Thyroid gland (tissue), 4 donors: Measurements from ENCODE around the gene RIPPLY1. TPM values are rescaled to one million over a fixed set of nuclear protein-coding genes. Genes with fewer than 3 reads are reported as not detected.
"Not testable (repeated sequence)": the region's sequence is repeated elsewhere in the genome, so short reads cannot be mapped to it uniquely, and the experiment has no call there.

Experiments used
- DNase-seq, 2 donors: peaks; one replicate each; pipeline ENCODE4 v3.0.0-alpha.2; 2019
- H3K27ac ChIP-seq, 3 donors: fragments of 200-600 bp; sonication (generic); 1 replicate in 2 of 3; 2 replicates in 1 of 3; pipeline ENCODE4 v1.5.1; 2016 to 2019; ENCODE audit warnings: mild to moderate bottlenecking in 1 of 3, moderate library complexity in 1 of 3
- H3K27me3 ChIP-seq: fragments of 200-600 bp; sonication (generic); one replicate; pipeline ENCODE4 v1.5.1; 2019
- H3K36me3 ChIP-seq, 2 donors: fragments of 200-600 bp; sonication (generic); one replicate each; pipeline ENCODE4 v1.5.1; 2016 to 2019
- H3K4me1 ChIP-seq, 2 donors: fragments of 200-600 bp; sonication (generic); one replicate each; pipeline ENCODE4 v1.5.1; 2017 to 2019
- H3K4me3 ChIP-seq, 3 donors: fragments of 200-600 bp; sonication (generic); replicated peaks in 1 of 3; 1 replicate in 2 of 3; 2 replicates in 1 of 3; pipeline ENCODE4 v1.5.1; 2016; ENCODE audit warnings: mild to moderate bottlenecking in 1 of 3
- H3K9me3 ChIP-seq: fragments of 200-600 bp; sonication (generic); one replicate; pipeline ENCODE4 v1.5.1; 2017
- CTCF ChIP-seq, 6 experiments: fragments of 200-600 bp in 3 of 6; fragments of 450-650 bp in 3 of 6; sonication (generic) in 3 of 6; IDR thresholded peaks; one replicate each; pipeline ENCODE4 v1.5.1; 2016 to 2019; ENCODE audit warnings: antibody characterized with exemption in 6 of 6, mild to moderate bottlenecking in 2 of 6, inconsistent platforms in 1 of 6, moderate library complexity in 1 of 6
- POLR2A ChIP-seq, 2 donors: fragments of 450-650 bp; IDR thresholded peaks; one replicate each; pipeline ENCODE4 v1.6.1; 2017; ENCODE audit warnings: antibody characterized with exemption in 2 of 2, mild to moderate bottlenecking in 2 of 2, moderate library complexity in 1 of 2
- WGBS, 2 donors: methylation state at CpG; one replicate each; pipeline ENCODE4 v1.1.5; 2017; 5-methylcytosine and 5-hydroxymethylcytosine counted together
- intact Hi-C: fragments of 100-400 bp; cut with DNase I; formaldehyde crosslinking; loops from one replicate; pipeline ENCODE4 v1.15.1; 2023
- total RNA-seq, 4 donors: library from RNA; depleted of rRNA; stranded (reverse); fragments of >200 nt; gene quantifications; one replicate each; pipeline ENCODE4 v1.2.3, GENCODE V29; 2016

RIPPLY1 gene
- total RNA-seq, 4 donors from 2014 or later: not detected

DNA sequence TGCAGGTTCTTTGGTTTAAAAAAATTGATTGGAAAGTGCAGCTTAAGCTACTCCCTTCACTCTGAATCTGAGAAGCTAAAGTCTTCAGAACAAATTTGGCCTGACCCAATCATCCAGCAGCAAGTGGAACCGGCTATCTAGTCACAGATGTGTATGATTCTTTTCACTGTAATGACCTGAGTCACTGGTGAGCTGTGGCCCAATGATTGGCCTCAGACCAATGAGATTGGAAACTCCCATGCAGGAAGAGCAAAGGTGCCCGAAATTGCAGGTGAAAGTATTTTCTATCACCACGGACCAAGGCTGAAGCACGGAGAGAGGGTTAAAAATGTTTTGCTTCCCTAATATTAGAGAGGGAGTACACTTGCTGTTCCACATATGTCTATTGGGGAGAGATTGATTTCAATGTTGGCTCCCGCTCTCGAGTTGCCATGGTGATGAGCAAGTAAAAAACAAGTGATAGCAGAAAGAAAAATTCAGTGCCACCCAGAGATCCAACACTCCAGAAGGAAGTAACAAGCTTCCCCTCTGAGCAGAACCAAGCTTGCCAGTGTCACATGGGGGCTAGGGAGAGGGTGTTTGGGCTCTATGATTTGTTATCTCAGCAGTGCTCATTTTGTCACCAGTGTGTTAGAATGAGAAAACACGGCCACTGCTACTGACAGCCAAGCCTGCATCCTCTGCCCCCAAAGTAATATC is 11.2 kb downstream of the RIPPLY1 start:
- TF ChIP-seq POLR2A (IDR thresholded peaks at IDR 0.05) (no peak), CTCF (IDR thresholded peaks at IDR 0.05) (no peak)
- no peaks in the 10 kb centered on the region for H3K27me3 ChIP-seq
- 78 to 83% methylated on average over 6 to 7 of the region's 7 CpGs for WGBS, 2 donors
- peaks cover 0 to 8% of the 10 kb centered on the region in 2 donors for H3K4me1 ChIP-seq
- no peaks in the 10 kb centered on the region for H3K36me3 ChIP-seq
- H3K27ac ChIP-seq: no peak overlapping the region
- no peaks in the 10 kb centered on the region for H3K9me3 ChIP-seq
- DNase-seq: no peak
- intact Hi-C loops: no loop called here
- H3K4me3 ChIP-seq: no peak overlapping the region

- no peaks in the 10 kb centered on the region for H3K27me3 ChIP-seq
- WGBS, 2 donors: 86 to 100% methylated on average over 1 of the region's 1 CpG
- intact Hi-C loops: no loop called here
- TF ChIP-seq CTCF (IDR thresholded peaks at IDR 0.05) (no peak), POLR2A (IDR thresholded peaks at IDR 0.05) (no peak)
- no peak for DNase-seq
- H3K9me3 ChIP-seq: no peaks in the 10 kb centered on the region
- peaks cover 0 to under 1% of the 10 kb centered on the region in 2 donors for H3K4me1 ChIP-seq
- no peak overlapping the region for H3K27ac ChIP-seq
- no peak overlapping the region for H3K4me3 ChIP-seq
- no peaks in the 10 kb centered on the region for H3K36me3 ChIP-seq
Measured at GRCh38 chrX:106889468-106889867, 13.7 kb downstream of the RIPPLY1 start.

DNA sequence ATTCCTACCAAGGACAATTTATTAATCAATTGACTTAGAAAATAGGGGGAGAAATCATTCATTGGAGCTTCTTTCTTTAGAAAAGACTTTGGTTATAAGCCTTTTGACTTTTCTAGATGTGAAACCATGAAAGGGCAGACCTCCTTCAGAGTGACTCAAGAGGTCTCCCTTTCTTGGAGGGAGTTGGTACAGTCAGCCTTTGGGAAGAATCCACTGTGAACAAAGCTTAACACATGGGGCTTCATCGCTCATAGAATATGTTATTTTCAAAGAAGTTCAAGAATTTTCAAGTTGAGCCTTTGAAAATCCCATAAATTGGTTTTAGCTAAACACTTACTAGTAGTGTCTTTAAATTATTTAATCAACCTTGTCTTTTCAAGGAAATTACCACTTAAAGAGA is 28.0 kb downstream of the RIPPLY1 start:
- no peaks in the 10 kb centered on the region for H3K36me3 ChIP-seq
- TF ChIP-seq POLR2A (IDR thresholded peaks at IDR 0.05) (no peak), CTCF (IDR thresholded peaks at IDR 0.05) (no peak)
- no peaks in the 10 kb centered on the region for H3K4me1 ChIP-seq
- H3K27me3 ChIP-seq: no peaks in the 10 kb centered on the region
- intact Hi-C loops: no loop called here
- H3K27ac ChIP-seq: no peak overlapping the region
- no peaks in the 10 kb centered on the region for H3K9me3 ChIP-seq
- WGBS, 2 donors: 90 to 100% methylated on average over 1 of the region's 1 CpG
- no peak for DNase-seq
- H3K4me3 ChIP-seq: no peak overlapping the region

DNA sequence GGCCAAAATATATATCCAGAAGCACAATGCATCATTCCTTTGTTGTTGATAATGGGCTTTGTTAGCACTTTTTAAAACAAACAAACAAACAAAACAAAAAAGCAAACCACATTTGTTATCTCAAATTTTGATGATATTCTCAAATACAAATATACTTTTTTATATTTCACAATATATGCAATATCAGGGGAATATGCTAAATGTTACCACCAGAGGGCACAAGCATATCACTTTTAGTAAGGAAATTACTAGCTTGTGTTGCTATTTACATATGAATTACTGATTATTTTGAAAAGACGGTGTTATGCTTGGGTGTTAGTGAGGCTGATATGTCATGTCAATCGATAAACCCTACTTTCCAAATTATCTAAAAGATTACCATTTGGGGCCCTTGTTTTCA is 29.1 kb downstream of the RIPPLY1 start:
- Histone ChIP-seq H3K4me1 (no peaks in the 10 kb centered on the region), H3K27me3 (no peaks in the 10 kb centered on the region), H3K4me3 (no peak overlapping the region), H3K9me3 (no peaks in the 10 kb centered on the region), H3K27ac (no peak overlapping the region), H3K36me3 (no peaks in the 10 kb centered on the region)
- TF ChIP-seq CTCF (IDR thresholded peaks at IDR 0.05) (peak in 3 of 6 experiments; percentile 33 to 52 (median 39)), POLR2A (IDR thresholded peaks at IDR 0.05) (no peak)
- 88 to 93% methylated on average over 2 of the region's 2 CpGs for WGBS, 2 donors
- intact Hi-C loops: no loop called here
- no peak for DNase-seq

DNA sequence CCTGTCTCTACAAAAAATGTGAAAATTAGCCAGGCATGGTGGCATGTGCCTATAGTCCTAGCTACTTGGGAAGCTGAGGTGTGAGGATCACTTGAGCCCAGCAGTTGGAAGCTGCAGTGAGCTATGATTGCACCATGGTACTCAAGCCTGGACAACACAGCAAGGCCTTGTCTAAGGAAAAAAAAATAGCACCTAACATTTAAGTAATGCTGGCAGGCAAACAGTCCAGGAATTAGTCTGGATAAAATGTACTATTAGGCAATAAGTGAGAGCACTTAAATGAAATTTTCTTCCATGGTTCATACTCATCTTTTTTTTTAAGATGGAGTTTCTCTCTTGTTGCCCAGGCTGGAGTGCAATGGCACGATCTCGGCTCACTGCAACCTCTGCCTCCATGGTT is 30.3 kb downstream of the RIPPLY1 start:
- H3K27me3 ChIP-seq, H3K27ac ChIP-seq, DNase-seq, H3K4me1 ChIP-seq, H3K36me3 ChIP-seq, H3K4me3 ChIP-seq, intact Hi-C loops, H3K9me3 ChIP-seq: not testable (repeated sequence)
- 89 to 100% methylated on average over 2 of the region's 2 CpGs for WGBS, 2 donors
